HG03039 (cell line): ENCODE results near the gene CSMD2.
"Not testable (repeated sequence)": the region's sequence is repeated elsewhere in the genome, so short reads cannot be mapped to it uniquely, and the experiment has no call there.

Experiments used
- ATAC-seq: cut with Tn5 transposase; IDR thresholded peaks from one replicate; pipeline ENCODE4 v1.9.1; 2021; ENCODE audit warnings: mild to moderate bottlenecking, moderate library complexity; ENCODE audit not compliant: unreplicated experiment

Gene CSMD2

DNA sequence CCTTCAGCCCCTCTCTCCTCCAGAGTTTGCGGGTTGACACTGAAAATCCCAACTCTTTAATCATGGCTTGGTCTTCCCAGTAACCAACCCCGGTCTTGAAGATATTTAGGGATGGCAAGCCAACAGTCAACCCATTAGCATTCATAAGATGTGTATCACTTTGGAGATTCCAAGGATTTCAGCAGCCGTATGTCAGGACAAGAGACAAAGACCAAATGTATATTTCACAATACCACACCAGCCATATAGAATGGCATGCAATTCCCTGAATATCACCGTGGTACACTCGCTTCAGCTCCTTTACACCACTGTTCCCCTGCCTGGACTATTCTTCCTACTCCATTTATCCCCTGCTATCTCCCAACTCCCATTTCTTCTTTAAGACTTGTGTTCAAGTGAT lies 109.2 kb downstream of the CSMD2 start:
- ATAC-seq = no peak

GRCh38 chr1:34054920-34055319 lies 110.1 kb downstream of the CSMD2 start:
- ATAC-seq = no peak

DNA sequence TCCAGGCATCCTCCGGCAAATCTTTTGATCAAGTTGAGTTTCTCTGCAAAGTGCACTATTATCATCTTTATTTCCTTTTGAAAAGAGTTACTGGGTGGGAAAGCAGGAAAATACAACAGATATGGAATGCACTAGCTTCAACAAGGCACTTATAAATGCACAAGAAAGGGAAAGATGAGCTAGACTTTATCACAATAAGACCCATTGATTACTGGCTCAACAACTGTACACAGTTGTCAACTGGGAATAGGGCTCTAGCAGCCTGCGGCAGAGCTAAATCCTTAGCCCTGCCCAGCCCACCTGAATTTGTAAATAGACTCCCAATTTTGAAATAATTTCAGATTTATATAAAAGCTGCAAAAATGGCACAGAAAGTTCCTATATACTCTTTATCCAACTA lies 111.4 kb downstream of the CSMD2 start:
- no peak for ATAC-seq

GRCh38 chr1:34052565-34052964 lies 112.5 kb downstream of the CSMD2 start:
- no peak for ATAC-seq

DNA sequence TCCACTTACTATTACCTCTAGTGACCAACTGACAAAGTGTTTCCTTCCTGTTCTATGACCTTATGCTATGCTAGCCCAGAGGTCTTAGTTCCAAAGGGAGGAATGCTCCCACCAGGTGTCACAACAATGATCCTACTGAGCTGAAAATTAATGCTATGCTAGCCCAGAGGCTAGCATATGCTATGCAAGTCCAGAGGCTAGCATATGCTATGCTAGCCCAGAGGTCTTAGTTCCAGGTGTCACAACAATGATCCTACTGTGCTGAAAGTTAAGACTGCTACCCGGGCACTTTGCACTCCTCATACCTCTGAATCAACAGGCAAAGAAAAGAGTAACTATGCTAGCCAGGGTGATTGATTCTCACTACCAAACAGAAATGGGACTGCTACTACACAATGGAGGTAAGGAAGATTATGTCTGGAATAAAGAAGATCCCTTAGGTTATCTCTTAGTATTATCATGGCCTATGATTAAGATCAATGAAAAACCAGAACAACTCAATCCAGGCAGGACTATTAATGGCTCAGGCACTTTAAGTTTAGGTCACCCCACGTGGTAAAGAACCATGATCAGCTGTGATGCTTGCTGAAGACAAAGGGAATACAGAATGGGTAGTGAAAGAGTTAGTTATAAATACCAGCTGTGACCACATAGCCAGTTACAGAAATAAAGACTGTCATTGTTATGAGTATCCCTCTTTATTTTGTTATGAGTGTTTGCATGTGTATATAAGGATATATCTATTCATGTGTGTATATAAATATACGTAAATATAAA lies 114.1 kb downstream of the CSMD2 start:
- ATAC-seq = no peak

GRCh38 chr1:34049994-34050393 lies 115.0 kb downstream of the CSMD2 start:
- no peak for ATAC-seq

DNA sequence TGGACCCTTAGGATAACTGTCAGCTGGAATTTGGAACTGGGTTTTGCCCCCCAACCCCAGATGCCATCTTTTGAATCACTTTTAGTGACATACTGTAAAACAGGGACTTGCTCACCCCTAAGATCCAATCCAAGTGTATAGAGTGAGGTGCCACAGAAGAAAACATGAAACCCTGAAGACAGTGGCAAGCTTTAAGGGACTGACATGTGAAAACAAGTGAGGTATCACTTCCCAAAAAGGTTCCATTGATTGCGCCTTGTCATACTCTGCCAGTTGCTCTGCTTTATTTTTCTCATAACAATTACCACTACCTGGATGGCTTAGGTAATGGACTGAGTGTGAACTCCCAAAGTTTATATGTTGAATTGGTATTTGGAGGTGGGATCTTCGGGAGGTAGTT lies 115.6 kb downstream of the CSMD2 start:
- ATAC-seq = no peak

DNA sequence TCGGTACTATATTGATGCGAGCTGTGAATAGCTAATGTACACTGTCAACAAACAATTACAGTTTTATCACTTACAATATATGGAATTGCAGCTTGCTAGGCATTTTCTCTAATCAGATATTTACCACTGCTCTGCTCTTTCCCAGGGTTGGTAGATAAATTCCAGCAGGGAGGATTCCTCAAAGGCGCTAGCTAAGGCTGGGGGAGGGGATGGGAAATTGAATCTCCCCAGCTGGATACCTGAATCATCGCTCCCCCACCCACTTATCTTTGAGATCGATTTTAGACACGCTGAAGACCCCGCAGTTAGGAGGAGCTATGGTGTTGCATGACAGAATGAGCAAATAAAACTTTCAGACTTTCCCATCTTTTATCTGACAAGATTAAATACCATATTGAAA lies 127.2 kb downstream of the CSMD2 start:
- ATAC-seq = no peak

- no peak for ATAC-seq
Measured at GRCh38 chr1:34037109-34037508, 127.9 kb downstream of the CSMD2 start.

DNA sequence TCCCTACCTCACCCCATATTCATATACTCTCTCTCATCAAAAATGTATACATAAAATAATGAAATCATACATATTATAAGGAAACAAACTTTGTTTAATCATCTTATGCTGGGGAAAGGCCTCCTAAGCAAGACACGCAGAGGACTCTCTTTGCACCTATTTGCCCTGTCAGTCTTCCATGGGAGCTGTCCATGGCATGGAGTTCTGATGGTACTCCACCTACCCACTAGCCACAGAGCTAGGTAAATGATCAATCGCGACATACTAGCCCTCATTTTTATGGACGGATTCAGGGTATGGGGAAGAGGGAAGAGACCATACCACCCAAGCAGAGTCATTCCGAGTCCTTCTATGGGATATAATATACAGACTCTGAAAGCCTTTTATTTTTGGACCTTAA lies 131.0 kb downstream of the CSMD2 start:
- ATAC-seq = no peak

DNA sequence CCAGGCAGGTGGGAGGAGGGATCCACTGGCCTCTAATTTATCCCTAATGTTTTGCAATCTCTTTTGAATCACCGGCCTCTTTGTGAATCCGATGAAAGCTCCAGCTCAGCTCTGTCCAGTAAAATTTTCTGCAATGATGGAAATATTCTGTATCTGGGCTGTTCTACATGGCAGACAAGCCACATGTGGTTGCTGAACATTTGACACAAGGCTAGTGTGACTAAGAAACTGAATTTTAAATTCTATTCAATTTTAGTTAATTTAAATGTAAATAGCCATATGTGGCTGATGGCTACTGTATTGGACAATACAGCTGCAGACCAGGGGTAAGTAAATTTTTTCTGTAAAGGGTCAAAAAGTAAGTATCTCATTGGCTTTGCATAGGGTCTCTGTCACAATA lies 135.1 kb downstream of the CSMD2 start:
- no peak for ATAC-seq

DNA sequence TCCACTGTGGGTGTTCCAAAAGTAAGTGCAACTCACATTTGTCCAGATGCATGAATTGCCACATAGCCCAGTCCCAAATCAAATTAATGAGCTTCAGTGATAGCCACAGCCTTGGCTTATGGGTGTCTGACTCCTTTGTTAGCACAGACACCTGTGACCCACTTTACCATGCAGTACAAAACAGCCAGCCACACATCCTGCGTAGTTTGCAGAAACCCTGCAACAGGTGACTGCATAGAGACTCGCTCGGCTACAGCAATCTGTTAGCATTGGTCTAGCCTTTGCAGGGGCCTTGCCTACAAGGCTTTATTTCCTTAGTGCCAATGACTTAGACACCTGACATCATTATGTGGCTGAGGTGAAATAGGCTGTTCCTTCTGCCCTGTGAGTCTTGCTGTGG lies 135.5 kb downstream of the CSMD2 start:
- no peak for ATAC-seq

DNA sequence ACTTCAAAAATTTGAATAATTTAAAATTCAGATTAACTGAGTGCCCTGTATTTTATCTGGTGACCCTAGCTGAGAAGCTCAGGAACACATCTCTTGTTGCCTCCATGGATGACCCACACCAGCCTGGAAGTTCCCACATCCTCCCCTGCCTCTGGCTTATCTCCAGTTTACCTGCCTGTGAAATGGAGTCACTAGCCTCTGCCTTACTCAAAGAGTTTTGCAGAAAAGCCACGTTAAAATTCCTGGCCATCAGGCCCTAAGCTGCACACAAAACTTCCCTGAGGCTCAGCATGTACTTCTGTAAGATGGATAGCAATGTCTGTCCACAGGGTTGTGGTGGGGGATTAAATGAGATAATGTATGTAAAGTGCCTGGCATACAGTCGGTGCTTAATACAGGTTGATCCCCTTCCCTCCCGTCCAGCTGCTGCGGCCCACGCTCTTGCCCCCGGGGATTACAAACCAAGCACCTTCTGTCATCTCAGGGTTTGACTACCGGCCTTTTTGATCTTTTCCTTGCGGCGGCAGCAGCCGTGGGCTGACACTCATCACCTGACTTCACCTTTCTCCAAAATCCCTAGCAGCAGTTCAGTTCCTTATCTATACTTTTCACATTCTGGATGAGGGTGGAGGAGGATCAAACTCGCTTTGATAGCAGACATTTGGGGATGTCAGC lies 136.5 kb downstream of the CSMD2 start:
- ATAC-seq = no peak

DNA sequence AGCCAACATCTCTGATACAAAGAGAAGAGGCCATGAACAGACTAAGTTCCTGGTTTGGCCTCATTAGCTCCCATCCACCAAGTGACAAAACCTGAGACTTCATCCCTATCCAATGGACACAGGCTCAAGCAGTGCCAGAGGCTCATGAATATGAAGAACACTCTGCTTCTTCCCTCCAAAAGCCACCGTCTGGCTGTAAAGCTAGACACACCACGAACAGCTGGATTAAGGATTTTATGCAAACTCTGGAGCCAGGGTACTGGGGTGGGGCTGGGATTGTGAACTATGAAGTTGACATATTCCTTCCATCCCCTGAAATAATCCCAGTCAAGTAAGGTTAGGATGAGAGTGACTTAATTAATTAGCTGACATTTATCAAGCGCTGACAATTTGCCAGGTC lies 139.4 kb downstream of the CSMD2 start:
- no peak for ATAC-seq

GRCh38 chr1:34024485-34024884 lies 140.5 kb downstream of the CSMD2 start:
- no peak for ATAC-seq

DNA sequence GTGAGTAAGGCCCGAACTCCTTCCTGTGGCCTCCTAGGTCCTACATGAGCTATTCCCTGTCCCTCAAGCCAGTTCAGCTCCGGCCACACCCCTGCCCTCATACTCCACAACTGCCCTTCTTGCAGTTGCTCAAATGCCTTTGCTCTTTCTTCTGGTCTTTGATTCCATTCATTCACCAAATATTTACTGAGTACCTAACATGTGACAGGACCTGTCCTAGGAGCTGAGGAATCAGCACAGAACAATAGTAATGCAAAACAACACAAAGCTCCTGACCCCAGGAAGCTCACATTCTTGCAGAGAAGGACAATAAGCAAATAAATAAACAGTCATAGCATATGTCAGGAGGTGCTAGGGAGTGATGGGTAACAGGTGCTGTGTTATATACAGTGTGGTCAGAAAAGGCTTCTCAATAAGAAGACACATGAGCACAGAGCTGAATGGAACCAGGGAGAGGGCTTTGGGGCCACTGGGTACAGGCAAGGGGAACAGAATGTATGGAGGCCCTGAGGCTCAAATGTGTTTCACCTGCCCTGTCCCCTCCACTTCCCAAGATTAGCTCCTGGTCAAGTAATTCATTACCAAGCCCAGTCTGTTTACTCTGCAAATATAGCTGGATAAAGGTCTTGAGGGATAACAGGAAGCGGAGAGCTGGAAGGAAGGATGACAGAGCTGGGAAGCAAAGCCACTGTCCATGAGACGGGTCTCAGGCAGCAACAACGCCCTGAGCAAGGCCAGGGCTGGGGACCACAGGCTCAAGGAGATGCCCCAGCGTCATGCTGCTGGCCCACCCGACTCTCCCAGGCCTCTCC lies 145.1 kb downstream of the CSMD2 start:
- no peak for ATAC-seq

DNA sequence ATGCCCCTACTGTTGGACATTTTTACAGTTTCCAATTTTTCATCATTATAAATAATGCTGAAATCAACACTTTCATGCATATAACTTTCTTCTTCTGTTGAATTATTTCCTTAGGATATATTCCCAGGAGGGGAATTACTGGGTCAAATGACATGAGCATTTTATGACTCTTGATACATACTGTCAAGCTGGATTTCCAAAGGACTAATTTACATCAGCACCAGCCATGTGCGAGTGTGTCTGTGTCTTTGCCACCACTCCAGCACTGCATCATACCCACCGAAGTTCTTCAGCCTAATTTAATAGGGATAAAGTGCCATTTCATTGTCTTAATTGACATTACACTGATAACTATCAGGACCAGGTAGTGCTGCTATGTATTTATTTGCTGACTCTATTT lies 146.7 kb downstream of the CSMD2 start:
- no peak for ATAC-seq

- ATAC-seq = not testable (repeated sequence)
Measured at GRCh38 chr1:34016281-34016680, 148.7 kb downstream of the CSMD2 start.

- ATAC-seq = no peak
Measured at GRCh38 chr1:34013958-34014737, 150.9 kb downstream of the CSMD2 start.

- no peak for ATAC-seq
Measured at GRCh38 chr1:34013136-34013535, 151.9 kb downstream of the CSMD2 start.
